CD4-positive, alpha-beta T cell treated with Interleukin-17A for 4 hours (primary cell): ENCODE data around the gene SDSL.
A peak's percentile ranks its signal among the peaks of the same experiment; 100 is the strongest.

ENCODE experiments used
- DNase-seq: peaks from one replicate; pipeline ENCODE4 v3.0.0-alpha.2; 2020; ENCODE audit warnings: mixed read lengths

The SDSL gene

GRCh38 chr12:113456199-113456598, 34.0 kb downstream of the SDSL start:
- no peak for DNase-seq

DNA sequence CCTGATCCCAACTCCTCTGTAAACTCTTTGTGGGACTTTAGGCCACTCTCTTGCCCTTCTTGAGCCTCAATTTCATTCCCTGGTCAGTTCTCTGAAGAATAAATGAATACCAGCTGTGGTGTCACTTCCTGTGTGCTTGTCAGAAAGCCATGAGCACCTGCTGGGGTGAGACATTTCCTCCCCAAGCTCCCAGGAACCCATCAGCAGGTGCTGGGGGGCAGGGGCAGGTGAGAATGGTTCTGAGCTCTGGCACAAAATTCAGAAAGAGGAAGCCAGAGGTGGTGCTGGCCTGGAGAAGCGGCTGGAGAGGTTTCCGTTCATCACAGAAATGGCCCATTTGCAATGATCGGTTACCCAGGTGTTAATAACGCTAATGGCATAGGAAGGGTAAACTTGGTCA, 34.6 kb downstream of the SDSL start:
- no peak for DNase-seq

DNA sequence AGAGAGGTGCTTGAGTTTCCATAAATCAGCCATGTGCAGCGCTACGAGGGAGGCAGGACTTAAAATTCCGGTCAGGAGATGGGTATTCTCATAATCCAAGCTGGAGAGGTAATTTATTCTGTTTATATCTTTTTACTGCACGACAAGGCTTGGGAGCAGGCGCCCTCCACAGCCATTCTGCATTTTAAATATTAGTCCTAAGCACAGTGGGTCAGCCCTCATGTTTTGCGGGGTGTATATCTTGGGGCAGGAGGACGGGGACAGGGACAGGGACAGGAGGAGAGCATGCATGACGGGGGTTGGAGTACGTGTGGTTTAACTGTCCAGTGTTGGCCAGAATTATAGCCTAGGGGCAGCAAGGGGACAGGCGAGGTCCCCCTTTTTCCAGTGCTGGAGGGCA, 35.0 kb downstream of the SDSL start:
- no peak for DNase-seq

- DNase-seq: no peak
Measured at GRCh38 chr12:113457710-113458109, 35.5 kb downstream of the SDSL start.

- DNase-seq: no peak
Measured at GRCh38 chr12:113459981-113460380, 37.8 kb downstream of the SDSL start.

- no peak for DNase-seq
Measured at GRCh38 chr12:113461666-113462065, 39.5 kb downstream of the SDSL start.

- DNase-seq: peak; percentile 79
Measured at GRCh38 chr12:113462117-113462774, 40.1 kb downstream of the SDSL start.

- DNase-seq: no peak
Measured at GRCh38 chr12:113462998-113463745, 41.0 kb downstream of the SDSL start.

DNA sequence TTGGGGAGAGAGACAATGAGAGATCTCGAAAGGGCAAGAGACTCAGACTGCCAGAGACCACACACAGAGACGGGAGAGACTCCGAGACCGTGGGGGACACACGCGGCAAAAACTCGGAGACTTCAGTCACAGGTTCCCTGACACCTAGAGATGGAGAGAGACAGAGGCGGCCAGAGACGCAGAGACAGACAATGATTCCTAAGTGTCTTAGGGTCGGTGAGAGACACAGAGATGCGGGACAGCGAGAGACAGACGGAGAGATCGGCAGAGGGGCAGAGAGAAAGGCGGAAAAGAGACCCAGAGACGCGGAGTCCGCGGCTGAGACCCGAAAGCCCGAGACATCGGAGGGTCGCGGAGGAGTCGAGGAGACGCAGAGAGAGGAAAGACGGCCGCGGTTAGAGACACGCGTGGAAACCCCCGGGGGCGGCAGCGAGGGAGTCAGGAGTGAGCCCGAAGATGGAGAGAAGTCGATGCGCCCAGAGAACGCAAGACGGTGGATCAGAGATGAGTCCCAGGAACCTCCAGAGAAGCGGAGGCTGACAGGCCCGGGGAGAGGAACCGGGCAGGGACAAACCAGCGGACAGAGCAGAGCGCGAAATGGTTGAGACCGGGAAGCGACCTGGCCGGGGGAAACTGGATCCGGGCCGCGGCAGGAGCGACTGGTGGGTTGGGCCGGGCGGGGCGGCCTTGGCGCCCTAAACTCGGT, 41.7 kb downstream of the SDSL start:
- no peak for DNase-seq

DNA sequence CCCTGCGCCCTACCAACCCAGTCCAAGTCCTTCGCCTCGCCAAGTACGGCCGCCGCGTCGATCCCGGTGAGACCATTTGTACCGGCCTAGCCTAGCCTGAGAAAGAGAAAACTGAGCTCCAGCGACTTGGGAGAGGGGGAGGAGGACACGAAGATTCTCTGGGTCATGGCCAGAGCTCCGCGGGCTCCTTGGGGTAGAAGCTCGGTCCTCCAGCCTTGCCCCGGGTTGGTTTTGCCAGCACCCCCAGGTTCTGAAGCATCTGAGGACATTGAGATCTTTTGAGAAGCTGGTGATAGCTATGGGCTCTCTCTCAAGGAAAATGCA, 42.2 kb downstream of the SDSL start:
- DNase-seq: no peak

- no peak for DNase-seq
Measured at GRCh38 chr12:113464852-113465719, 42.9 kb downstream of the SDSL start.

DNA sequence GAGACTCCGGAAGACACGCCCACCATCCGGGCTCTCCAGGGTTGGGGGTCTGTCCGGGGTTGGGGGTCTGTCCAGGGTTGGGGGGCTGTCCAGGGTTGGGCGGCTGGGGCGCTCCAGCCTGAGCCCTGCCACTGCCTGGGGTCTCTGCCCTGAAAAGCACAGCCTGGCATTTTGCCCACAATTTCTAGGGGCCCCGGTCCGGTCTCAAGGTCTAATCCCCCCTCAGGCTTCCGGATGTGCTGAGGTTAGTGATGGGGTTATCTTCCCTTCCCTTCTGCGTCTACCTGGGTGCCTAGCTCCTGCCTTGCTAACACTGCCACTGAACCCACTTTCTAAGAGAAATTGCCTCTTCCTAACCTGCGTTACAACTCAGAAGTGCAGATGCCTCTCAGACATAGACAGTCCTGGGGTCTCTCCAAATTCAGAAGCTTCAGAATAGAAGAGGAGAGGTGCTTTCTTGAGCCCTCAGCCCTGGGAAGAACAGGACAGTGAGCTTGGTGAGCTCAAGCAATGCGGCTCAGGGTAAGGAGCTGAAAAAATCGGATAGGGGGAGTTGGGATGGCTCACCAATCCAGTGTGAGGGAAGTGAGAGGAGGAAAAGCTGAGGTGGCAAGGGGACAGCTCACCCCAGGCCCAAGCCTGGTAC, 43.8 kb downstream of the SDSL start:
- DNase-seq: no peak

DNA sequence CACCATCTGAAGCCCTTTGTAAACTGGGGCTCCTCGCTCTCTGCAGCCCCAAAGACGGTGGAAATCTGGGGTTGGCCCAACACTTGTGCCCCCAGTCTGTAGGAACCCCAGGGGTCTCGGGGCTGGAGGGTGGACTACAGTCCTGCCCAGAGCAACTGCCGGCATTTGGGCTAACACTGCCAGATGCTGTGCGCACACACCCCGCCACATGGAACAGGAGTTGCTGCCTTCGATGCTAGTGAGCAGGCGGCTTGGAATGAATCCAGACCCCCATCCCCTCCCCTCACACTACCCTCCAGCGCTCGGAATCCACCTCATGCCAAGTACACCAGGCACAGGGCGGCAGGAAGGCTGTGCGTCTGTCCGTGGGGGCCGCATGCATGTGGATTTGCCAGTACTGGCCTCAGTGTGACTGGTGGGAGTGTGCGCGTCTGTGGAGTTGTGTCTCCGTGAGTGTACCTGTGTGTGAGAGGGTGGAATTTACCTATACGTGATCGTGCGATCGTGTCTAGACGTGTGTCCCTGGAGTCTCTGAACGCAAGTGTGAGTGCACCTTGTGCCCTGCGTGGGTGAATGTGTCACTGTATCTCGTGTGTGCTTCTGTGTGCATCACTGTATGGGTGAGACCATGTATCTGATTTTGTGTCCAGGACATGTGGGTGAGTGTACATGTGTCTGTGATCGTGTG, 44.4 kb downstream of the SDSL start:
- no peak for DNase-seq

- no peak for DNase-seq
Measured at GRCh38 chr12:113467142-113467501, 44.9 kb downstream of the SDSL start.

- DNase-seq: no peak
Measured at GRCh38 chr12:113467502-113468364, 45.6 kb downstream of the SDSL start.

DNA sequence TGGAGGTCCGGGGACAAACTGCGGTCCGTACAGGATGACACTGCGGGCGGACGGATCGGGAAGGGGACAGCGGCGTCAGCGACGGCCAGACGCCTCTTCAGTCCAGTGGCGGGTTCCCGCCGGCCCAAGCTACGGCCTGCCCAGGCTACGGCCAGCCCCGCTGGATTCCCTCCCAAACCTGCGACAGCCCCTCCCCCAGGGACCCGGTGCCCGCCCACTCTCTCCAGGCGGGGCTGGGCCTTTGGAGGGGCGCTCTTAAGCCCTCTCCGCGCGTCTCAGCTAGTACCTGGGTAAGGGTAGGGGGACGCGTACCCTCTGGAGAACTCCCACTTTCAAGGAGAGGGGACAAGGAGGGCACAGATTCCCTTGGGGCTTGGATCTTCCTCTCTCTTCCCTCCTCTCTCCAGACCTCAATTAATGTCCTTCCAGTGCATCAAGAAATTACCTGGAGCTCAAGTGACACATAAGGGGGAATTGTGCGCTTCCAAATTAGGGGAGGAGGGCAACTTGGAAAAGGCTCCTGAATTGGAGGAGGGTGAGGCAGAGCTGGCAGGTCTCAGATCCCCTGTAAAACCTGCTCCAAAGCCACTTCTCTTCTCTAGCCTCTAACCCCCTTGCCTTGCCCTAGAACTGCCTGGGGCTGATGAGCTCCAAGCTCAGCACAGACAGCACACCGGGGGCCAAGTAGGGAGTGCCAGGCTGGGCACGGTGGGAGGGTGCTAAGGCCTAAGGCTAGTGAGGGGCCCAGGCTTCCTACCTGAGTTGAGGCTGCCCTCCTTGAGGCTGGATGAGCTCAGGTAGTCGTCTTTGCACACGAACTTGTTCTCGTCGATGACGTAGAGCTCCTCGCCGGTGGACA, 46.4 kb downstream of the SDSL start:
- no peak for DNase-seq

DNA sequence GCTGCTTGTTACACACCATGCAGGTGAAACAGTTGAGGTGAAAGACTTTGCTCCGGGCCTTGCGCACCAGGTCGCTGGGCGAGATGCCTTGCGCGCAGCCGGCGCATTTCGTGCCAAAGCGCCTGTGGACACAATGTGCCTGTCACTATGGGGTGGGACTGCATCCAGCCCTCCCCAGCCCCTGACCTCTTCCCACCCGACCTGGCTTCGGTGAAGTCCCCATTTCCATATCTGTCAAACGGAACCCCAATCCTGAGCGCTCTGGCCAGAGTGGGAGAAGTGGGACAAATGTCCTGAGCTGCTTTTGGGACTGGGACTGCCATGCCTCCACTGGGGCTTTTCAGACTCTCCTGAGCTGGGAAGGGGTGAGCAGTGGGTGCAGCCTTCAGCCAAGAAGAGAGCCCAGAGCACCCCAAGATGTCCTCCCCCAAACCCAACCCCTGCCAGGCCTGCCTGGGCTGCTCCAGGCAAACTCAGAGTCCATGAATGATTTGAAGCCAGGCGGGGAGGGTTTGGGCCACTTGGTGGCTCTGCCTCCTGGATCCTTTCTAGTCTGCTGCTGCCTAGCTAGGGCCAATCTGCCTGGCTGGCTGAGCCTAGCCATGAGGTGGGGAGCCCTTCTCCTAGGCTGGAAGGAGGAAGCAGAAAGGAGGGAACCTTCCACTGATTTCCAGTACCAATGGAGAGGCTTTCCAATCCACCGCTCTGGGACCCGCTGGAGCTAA, 47.2 kb downstream of the SDSL start:
- no peak for DNase-seq

DNA sequence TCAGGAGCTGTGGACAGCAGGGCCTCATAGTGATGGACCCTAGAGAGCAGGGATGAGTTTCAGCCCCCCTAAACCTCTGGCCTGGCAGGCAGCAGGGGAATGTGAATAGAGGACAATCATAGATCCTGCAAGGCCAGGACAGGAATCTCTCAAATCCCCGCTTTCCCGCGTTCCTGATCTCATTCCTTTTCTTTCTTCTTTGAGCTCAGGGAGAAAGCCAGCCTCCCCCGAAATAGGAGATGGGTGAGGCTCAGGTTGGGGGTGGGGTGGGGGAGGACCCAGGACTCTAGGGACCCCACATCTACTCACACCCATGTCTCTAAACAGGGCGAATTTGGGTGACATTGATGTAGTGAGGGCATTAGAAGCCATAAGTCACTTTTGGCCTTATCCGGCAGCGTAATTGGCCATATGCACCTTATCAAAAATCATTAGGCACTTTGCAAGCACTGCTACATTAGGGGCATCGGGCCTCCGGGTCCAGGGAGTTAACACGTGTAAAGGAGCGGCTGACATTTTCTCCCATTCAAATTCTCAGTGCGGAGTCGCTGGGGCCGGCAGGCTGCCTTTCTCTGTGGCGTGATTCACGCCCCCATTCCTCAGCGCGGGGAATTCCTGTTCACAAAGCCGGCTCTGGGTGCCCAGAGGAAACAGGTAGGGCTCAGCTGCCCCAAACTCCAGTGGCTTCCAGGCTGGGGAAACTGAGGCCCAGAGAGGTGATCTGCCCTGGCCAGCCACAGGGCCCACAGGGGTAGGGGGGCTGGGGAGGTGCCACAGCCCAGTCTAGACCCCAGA, 48.0 kb downstream of the SDSL start:
- DNase-seq: no peak
